Activated CD4-positive, CD25-positive, alpha-beta regulatory T cell (primary cell): ENCODE measurements around the gene C12orf42.

Experiments
- DNase-seq, 4 experiments: peaks; one replicate each; lab custom pipeline; 2025; lab: John Stamatoyannopoulos, UW

The C12orf42 gene

DNA sequence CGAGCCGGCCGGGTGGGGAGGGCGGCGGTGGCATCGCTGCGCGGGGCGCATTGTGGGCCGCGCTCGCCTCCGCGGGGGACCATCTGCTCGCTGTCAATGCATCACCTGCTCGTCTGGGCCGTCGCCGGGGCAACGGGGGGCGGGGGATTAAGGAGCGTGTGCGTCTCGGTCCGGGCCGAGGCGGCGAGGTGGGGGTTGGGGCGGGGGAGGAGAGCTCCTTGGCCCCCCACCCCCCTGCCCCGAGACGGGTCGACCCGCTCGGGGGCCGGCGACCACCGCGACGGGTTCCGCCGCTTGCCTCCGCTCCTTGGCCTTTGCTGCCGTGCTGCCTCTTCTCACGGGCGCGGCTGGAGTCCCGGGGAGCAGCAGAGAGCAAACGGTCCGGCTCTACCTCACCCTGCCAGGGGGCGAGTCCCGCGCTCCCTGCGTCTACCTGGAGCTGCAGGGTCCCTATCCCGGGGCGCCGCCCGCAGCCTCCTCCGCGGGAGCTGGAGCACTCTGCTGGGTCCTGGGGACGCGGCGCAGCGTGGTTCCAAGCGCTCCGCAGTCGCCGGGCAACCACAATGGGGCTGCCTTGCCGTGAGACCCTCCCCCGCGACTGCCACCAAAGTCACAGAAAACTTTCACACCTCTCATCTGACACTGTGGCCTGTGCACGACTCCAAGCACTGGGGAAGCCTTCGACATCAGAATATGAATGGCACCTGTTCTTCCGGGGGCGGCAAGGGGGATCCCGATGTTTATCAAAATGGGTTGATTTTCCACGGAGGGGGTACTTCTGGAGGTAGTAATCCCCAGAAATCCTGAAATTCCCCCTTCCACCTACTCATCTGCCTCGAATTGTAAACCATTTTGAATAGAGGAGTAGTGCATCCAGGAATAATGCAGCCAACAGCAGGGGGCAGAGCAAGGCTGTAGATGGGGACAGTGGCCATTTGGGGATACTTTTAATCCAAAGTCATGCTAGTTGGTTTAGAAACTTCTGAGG, at the start of gene C12orf42:
Gene C12orf42 (minus strand): TSS at position 500 of the 988 bp plus-strand sequence. CDS start 17,542 bp downstream, outside the sequence.
- peak; percentile 30 to 54 (median 46) for DNase-seq

DNA sequence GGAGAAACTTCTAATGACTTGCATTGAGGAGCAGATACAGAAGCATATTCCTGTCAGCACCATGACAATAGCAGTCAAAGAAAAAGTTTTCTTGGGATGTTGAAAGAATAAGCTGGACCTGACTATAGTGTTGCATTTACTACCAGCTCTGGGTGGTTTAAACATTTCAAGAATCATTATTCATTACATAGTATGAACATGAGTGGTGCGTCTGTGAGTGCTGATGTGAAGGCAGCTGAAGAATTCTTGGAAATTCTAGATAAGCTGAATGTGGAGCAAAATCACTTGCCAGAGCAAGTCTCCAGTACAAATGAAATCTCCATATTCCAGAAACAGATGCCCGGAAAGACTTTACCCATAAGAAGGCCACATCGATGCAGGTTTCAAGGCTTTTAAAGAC, 46.3 kb upstream of the C12orf42 start:
- no peak for DNase-seq

DNA sequence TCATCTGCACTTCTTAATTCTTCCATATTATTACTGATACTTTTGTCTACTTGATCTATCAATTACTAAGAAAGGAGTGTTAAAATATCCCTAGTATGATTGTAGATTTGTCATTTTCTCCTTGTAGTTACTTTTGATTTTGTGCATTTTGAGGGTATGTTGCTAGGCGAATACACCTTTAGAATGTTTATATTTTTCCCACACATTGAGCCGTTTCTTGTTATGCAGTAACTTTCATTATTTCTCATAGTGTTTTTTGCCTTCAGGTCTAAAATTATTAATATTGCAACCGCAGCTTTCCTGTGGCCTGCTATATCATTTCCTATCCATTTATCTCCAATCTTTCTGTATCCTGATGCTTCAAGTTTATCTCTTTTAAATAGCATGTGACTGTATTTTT, 44.6 kb upstream of the C12orf42 start:
- DNase-seq: no peak

DNA sequence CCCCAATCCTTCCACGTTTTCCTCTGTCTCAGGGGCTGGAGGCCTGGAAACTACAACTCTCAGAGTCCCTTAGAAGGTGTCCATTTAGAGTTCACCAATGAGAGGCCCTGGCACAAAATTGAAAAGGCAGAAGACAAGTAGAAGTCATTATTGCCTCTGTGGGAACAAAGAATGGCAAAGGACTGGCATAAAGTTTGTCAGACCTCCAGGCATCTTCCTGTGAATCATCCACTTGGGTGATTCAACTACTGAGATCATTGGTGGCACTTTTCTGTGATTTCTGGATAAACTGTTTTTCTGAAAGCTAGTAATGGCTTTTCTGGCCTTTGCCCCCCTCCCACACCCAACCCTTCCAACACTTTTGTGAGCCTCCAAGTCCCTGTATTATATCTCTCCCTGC, 42.6 kb upstream of the C12orf42 start:
- DNase-seq: no peak

DNA sequence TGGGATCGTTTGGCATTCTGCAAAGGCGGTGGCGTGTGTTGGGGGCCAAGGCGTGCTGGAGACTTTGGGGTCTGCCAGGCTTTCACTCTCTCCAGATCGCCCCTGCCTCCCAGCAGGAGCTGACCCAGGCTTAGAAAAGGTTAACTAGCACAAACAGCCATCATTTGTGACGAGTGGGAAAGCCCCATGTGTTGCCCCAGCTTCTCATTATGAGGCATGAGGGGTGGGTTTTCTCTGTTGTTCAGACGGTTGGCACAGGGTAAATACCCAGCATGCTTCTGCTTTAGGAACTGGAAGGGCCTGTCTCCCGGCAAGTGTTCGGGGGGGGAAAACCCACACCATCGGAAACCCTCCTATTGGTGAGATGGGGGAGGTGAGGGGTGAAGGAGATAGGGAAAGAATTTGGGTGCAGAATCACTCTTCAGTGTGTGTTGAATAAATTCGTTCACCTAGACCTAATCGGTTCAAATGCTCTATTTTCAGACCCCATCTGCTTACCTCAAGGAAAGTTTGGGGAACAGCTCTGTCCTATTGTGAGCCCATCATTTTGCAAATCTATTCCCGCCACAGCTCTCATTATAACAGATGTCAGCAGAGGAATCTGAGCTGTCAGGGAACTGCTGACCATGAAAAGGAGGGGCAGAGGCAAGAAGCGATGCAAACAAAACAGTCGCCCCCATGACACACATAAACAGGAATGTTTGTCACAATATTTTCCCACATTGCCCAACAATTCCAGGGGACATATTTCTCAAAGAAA, 34.7 kb upstream of the C12orf42 start:
- no peak for DNase-seq

DNA sequence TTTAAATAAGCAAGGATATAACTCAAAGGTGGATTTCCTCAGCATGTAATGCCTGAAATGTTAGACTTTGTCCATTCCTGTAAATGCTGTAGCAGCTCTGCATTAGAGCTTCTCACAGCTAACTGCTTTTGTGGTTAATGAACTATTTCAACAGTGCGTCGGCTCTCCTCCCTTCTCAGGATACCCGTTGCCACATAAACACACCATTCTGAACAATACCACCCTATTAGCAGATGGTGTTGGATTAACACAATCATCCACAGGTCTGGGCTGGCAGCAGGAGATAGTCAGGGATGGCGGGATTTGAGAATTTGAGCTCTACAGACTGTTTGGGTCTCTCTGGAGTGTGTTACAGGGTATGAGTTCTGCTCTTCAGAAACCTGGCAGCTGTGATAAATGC, 33.5 kb upstream of the C12orf42 start:
- DNase-seq: no peak

DNA sequence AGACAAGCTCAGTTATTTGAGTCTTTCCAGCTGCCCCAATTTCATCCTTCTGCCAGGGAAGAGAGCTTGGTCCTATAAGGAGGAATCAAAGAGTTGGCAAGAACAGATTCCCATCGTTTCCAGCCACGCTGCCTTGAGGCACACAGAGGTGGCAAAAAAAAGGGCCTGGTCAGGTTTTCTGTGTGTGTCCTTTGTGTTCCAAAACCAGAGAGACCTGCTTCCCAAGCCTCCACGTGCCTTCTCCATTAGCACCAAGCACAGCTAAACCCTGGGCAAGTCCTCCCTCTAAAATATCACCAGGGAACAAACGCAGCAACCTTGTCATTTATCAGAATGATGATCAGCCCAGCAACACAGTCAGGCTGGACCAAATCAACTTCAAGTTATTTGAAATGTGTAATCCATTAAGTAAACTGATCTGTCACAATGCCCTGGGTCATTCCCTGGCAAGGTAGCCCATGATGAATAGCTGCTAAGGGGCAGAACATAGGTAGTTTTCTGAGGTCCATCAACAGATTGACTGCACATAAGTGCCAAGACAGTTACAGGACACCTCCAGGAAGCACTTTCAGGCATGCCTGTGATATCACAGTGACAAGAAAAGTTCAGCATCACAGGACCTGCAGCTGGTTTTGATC, 28.6 kb upstream of the C12orf42 start:
- no peak for DNase-seq

DNA sequence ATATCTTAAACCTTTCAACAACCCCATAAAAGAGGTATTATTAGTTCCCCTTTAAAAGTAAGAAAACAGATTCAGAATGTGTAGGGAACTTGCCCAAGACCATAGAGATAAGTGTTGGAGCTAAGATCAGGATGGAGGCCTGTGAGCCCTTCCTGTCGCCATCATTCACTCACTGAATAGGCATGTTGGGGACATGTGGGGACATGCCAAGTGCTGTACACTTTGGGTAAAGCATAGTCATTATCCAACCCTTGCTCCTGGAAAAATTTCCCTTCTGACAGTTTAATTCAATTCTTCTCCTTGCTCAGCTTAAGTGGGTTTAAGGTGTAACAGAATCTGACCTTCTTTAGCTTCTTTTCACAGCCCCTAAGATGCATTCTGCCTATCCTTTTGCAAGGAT, 28.0 kb upstream of the C12orf42 start:
- DNase-seq: no peak

DNA sequence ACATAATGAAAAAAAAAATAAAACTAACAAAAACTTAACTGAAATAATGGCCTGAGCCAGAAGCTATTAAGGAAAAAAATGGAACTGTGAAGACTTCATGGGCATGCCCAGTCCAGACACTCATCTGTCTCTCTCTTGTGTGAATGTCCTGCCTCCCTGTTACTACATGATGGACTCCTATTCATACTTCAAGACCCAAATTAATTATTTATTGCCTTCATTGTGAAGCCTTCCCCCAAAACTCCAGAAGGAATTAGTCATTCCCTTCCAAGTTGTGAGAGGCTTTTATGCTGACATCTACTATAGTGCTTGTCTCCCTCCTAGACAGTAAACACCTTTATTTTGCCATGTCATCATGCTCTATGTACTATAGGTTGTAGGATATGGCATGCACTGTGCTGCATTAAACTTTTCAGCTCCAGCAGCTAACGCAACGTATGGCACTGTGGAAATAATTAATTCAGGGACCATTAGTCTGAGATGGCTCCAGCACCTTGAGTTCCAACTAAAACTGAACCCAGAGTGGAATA, 25.0 kb upstream of the C12orf42 start:
- DNase-seq: no peak

DNA sequence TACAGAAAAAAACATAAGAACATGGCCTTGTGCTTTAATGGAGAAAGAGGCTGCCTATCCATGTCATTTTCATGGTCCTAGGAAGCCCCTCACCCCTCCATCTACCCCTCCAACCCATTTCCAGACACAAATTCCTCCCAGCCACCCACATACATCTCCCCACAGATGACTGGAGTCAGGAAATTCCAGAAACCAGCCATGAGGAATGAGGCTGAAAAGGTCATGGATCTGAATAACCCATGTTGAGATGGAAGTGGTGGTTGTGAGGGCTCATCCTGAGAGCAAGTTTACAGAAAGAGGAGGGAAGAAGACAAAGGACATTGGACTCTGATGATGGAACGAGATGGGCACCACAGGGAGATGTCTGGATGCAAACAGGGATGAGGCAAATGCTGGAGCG, 23.9 kb upstream of the C12orf42 start:
- DNase-seq: no peak

DNA sequence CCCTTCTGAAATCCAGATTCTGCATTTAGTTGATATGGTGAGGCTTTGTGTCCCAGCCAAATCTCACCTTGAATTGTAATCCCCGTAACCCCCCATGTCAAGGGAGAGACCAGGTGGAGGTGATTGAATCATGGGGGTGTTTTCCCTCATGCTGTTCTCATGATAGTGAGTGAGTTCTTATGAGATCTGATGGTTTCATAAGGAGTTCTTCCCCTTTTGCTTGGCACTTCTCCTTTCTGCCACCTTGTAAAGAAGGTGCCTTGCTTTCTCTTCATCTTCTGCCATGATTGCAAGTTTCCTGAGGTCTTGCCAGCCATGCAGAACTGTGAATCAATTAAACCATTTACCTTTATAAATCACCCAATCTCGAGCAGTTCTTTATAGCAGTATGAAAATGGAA, 23.1 kb upstream of the C12orf42 start:
- DNase-seq: no peak

DNA sequence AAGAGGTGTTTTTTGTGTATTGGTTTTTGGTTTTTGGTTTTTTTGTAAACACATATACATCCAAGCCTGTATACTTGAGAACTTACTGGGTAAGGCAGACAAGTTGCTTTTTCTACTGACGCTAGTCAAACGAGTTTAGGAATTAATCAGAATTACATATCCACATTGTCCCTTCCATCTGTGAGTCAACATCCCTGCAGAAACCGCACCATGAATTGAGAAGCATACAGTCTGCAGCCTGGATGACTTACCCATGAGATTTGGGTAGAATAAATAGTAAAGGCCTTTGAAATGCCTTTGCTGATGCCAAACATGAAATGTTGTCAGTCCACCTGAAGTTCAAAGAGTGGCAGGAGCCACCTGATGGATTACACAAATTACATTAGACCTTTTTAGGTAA, 21.4 kb upstream of the C12orf42 start:
- DNase-seq: no peak

DNA sequence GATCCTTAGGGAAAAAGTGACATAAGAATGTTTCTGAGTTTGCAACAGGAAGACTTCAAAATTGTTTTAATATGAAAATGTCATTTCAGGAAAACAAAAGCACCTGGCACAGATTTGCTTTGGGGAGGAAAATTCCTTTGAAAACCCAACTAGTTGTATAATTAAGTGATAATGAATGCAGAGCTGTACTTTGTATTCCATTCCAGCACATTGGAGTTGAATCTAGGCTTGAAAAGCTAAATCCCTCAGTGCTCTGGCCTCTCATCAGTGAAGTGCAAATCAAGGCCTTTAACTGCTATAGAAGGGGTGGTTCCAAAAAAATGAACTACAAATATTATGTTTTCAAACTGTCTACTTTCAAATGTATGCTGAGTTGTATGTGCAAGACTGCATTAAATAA, 19.6 kb upstream of the C12orf42 start:
- DNase-seq: no peak

DNA sequence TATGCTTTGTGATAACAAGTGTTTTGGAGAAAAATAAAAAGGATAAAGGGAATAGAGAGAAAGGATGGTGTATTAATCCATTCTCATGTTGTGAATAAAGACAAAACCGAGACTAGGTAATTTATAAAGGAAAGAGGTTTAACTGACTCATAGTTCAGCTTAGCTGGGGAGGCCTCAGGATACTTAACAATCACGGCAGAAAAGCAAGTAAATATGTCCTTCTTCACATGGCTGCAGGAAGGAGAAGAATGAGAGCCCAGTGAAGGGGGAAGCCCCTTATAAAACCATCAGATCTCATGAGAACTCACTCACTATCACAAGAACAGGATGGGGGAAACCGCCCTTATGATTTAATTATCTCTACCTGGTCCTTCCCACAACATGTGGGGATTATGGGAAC, 18.1 kb upstream of the C12orf42 start:
- DNase-seq: no peak

DNA sequence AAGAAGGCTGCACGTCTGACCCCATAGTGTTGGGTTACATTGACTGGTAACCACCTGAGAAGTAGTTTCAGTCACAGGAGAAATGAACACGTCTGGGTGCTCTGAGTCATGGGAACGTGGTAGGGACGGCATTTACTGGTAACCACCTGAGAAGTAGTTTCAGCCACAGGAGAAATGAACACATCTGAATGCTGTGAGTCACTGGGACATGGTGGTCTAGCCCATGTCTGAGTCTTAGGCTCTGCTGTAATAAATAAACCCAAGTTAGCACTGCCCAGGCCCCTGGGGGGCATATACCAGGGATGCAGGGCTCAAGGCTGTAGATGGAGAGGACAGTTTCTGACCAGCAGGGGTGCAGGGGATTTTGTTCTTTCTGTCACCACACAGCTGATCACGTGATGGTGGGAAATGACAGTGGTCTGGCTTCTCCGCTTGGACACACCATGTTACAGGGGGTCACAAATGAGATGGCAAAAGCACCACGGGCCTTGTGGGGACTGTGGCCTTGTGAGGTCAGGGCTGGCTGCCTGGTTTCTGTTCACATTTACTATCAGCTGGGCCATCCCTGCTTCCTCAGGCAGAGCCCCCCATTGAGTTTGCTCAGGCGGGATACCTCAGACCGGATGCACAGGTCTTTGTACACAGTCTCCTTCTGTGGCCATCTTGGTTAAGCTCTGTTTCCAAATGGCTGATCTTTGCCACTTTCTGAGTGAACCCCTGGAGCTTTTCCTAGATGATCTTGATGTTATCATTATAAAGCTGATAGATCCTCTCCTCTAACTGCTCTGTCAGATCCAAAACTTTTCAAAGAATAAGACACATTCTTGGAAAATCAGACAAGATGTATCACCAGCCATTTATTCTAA, 9.8 kb upstream of the C12orf42 start:
- DNase-seq: peak in 2 of 4 experiments; percentile 6 to 45

DNA sequence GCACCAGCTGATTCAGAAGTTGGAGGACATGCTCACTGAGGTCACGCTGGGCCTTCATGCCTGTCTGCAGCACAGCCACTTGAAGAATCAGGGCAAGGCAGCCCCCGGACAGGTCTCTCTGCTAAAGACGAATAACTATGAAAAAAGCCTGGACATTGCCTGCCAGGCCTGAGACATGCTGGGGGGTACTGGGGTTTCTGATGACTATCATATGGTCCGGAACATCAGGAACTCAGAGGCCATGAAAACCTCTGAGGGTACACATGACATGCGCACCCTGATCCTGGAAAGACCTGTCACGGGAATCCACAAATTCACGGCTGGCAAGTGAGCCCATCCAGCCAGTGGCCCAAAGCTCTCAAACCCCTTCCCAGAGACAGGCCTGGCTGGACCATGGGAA, 8.8 kb upstream of the C12orf42 start:
- no peak for DNase-seq

DNA sequence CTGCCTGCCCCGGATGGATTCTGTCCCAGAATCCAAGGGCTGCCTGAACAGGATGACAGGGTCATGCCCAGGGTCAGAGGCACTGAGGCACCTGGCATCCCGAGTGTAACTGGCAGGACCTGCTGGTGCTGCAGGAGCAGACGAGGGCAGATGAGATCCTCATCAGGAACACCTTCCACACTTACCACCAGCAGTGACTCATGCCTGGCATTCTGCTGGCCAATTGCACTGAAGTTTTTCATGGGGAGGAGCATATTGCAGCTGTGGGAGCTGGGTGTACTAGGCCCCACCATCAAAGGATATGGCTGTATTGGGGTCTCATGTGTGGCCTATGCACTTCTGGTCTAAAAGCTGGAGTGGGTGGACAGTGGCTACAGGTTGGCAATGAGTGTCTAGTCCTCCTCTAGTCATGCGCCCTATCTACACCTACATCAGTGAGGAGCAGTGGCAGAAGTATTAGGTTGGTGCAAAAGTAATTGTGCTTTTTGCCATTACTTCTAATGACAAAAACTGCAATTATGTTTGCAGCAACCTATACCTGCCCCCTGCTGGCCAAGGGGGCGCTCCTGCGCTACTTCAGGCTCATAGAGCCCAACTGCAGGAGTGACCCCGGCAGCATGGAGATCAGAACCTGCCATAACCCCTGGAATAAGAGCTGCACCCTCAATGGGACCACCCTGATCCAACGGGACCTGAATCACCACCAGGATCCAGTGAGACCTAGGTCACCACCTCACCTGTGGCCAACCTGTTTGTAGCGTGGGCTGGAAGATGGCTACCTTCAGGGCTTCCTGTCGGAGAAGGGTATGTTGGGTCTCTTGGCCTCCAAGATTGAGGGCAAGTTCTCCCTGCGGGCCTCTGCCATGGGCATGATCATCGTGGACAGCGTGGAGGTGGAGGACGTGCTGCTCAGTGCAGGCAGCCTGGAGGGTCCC, 8.0 kb upstream of the C12orf42 start:
- peak; percentile 9 to 49 (median 34) for DNase-seq

DNA sequence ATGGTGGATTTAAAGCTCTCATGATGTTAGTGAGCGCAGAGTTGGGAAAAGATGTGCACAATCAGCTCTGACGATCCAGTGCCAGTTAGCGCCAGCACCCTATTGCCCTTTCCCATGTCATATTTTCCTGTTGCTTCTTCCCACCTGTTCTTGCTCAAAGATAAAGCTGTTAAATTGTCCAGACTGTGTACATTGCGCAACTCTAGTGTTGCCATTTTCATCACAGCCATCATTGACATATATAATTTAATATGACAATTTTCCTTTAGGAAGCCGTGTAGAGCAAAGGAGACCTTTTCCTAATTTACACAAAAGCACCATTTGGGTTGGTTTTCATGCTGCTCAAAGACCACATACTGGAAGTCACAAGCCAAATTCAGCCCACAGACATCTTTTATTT, 5.7 kb upstream of the C12orf42 start:
- DNase-seq: no peak

DNA sequence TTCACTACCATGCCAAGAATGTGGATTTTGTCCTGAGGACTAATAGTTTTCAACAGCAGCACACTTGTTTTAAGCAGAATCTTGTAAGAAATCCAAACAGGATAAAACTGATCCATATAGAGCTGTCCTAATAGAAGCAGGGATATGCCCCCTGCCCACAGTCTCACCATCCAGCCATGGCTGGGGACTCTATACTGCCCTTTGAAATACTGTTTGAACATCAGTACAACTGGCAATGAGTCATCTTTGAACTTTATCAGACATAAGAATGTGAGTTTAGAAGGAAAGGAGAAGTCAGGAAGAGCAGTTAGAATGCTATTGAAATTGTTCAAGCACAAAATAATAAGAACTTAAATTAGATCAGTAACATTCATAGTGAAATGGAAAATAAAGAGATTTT, 3.8 kb upstream of the C12orf42 start:
- DNase-seq: no peak

DNA sequence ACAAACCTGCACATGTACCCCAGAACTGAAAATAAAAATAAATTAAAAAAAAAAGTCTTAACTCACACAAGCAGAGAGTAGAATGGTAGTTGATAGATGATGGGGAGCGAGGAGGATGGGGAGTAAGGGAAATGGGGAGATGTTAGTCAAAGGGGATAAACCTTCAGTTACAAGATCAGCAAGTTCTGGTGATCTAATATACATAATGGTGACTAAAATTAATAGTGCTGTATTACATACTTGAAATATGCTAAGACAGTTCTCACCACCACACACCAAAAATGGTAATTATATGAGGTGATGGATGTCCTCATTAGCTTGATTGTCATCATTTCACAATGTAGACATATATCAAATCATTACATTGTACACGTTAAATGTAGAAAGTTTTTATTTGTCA, 3.2 kb upstream of the C12orf42 start:
- no peak for DNase-seq
